A673 (cell line): ENCODE results near the gene VPS16. TPM values are rescaled to one million over a fixed set of nuclear protein-coding genes. Genes with fewer than 3 reads are reported as not detected.

ENCODE experiments used
- BruUV-seq: library from RNA; stranded (reverse); fragments of 400-500 nt; replicated peaks from 2 replicates; lab custom pipeline; 2021; lab: Mats Ljungman, UMichigan
- CTCF ChIA-PET: fragments of 300-600 bp; sonication (Branson Sonifier 250); formaldehyde crosslinking; loops from one replicate; lab custom pipeline; 2022; ENCODE audit warnings: antibody characterized with exemption; lab: Charles Lee
- POLR2A ChIA-PET: fragments of 300-600 bp; sonication (Branson Sonifier 250); formaldehyde crosslinking; loops from one replicate; lab custom pipeline; 2022; ENCODE audit warnings: antibody characterized with exemption; ENCODE audit not compliant: low non-redundant PET; lab: Charles Lee
- DNase-seq: peaks from one replicate; pipeline ENCODE4 v3.0.0-alpha.2; 2015; ENCODE audit warnings: low spot score
- H3K27ac ChIP-seq: fragments of 200-600 bp; sonication (generic); 2 replicates; pipeline ENCODE4 v1.5.1; 2016; ENCODE audit warnings: mixed run types, low read depth, mild to moderate bottlenecking, mixed read lengths, antibody characterized with exemption, low read length; ENCODE audit not compliant: poor library complexity, severe bottlenecking
- H3K27me3 ChIP-seq: fragments of 200-600 bp; sonication (generic); replicated peaks from 2 replicates; pipeline ENCODE4 v1.6.1; 2017; ENCODE audit warnings: mixed run types, low read depth, mild to moderate bottlenecking, mixed read lengths, antibody characterized with exemption, low read length; ENCODE audit not compliant: insufficient read depth, poor library complexity
- H3K36me3 ChIP-seq: fragments of 200-600 bp; sonication (generic); 2 replicates; pipeline ENCODE4 v1.6.1; 2016; ENCODE audit warnings: mixed run types, mild to moderate bottlenecking, mixed read lengths, antibody characterized with exemption, low read length; ENCODE audit not compliant: insufficient read depth, poor library complexity, severe bottlenecking
- H3K4me1 ChIP-seq: fragments of 200-600 bp; sonication (generic); 2 replicates; pipeline ENCODE4 v1.6.1; 2017; ENCODE audit warnings: mixed run types, mild to moderate bottlenecking, mixed read lengths, antibody characterized with exemption, low read length; ENCODE audit not compliant: insufficient read depth, poor library complexity, severe bottlenecking
- H3K4me3 ChIP-seq: fragments of 200-600 bp; sonication (generic); 2 replicates; pipeline ENCODE4 v1.5.1; 2016; ENCODE audit warnings: low read depth, mixed run types, mild to moderate bottlenecking, mixed read lengths, low read length; ENCODE audit not compliant: poor library complexity, severe bottlenecking
- H3K9me3 ChIP-seq: fragments of 200-600 bp; sonication (generic); 2 replicates; pipeline ENCODE4 v1.6.1; 2016; ENCODE audit warnings: mixed run types, low read depth, mild to moderate bottlenecking, mixed read lengths, antibody characterized with exemption, low read length; ENCODE audit not compliant: poor library complexity, severe bottlenecking
- CTCF ChIP-seq: fragments of 300-800, 200-600 bp; sonication (generic); conservative IDR thresholded peaks from 2 replicates; pipeline ENCODE4 v1.5.1; 2017; ENCODE audit warnings: low read depth, mild to moderate bottlenecking, antibody characterized with exemption, low read length, moderate library complexity, mixed read lengths
- EZH2 ChIP-seq: fragments of 200-600 bp; sonication (generic); IDR thresholded peaks from 2 replicates; pipeline ENCODE4 v1.6.1; 2017; ENCODE audit warnings: borderline replicate concordance, low read depth, mild to moderate bottlenecking, mixed read lengths, antibody characterized with exemption, low read length; ENCODE audit not compliant: poor library complexity, severe bottlenecking
- intact Hi-C: fragments of 100-400 bp; cut with micrococcal nuclease; formaldehyde crosslinking; loops from one replicate; pipeline ENCODE4 v1.10.0; 2022; ENCODE audit not compliant: unreplicated experiment
- total RNA-seq: library from RNA; stranded (reverse); gene quantifications from 2 replicates; pipeline ENCODE4 v1.2.3, GENCODE V29; 2021

VPS16 gene
- total RNA-seq, 1 experiment from 2014 or later = 37.8 TPM

DNA sequence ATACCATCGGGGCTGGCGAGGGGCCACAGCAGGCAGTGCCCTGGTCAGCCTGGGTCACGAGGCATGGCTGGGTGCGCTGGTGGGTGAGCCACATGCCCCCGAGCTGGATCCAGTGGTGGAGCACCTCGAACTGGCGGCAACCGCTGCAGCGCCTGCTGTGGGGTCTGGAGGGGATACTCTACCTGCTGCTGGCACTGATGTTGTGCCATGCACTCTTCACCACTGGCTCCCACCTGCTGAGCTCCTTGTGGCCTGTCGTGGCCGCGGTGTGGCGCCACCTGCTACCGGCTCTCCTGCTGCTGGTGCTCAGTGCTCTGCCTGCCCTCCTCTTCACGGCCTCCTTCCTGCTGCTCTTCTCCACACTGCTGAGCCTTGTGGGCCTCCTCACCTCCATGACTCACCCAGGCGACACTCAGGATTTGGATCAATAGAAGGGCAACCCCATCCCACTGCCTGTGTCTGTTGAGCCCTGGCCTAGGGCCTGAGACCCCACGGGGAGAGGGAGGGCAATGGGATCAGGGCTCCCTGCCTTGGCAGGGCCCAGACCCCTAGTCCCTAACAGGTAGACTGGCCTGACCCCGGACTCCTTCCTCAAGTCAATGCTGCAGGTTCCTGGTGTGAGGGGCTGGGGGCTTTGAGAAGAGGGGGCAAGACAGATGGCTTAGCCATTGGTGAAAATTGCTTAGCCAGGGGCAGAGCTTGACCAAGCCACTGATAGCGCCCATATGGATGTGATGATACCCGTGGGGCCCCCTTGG, 23.8 kb upstream of the VPS16 start:
- Histone ChIP-seq H3K4me3 (no peak overlapping the region), H3K36me3 (no peaks in the 10 kb centered on the region), H3K4me1 (peaks cover 21% of the 10 kb centered on the region), H3K27me3 (no peaks in the 10 kb centered on the region), H3K9me3 (peaks cover 9% of the 10 kb centered on the region), H3K27ac (no peak overlapping the region)
- TF ChIP-seq EZH2 = no peak
- no peak for TF ChIP-seq CTCF
- ChIA-PET CTCF (no interaction called here), POLR2A (no interaction called here)
- no TSS peak for BruUV-seq
- DNase-seq = no peak
- intact Hi-C loops = no loop called here

- no peak for DNase-seq
- no peak for TF ChIP-seq EZH2
- TF ChIP-seq CTCF = no peak
- H3K4me3 ChIP-seq = no peak overlapping the region
- POLR2A ChIA-PET = no interaction called here
- intact Hi-C loops = no loop called here
- no peaks in the 10 kb centered on the region for H3K27me3 ChIP-seq
- peaks cover 21% of the 10 kb centered on the region for H3K4me1 ChIP-seq
- H3K27ac ChIP-seq = no peak overlapping the region
- H3K9me3 ChIP-seq = peaks cover 3% of the 10 kb centered on the region
- no TSS peak for BruUV-seq
- no peaks in the 10 kb centered on the region for H3K36me3 ChIP-seq
- CTCF ChIA-PET = no interaction called here
Observed at GRCh38 chr20:2817341-2817726, 23.2 kb upstream of the VPS16 start.

GRCh38 chr20:2817891-2818595, 22.5 kb upstream of the VPS16 start:
- Histone ChIP-seq H3K27ac (no peak overlapping the region), H3K27me3 (no peaks in the 10 kb centered on the region), H3K9me3 (no peaks in the 10 kb centered on the region), H3K4me3 (no peak overlapping the region), H3K4me1 (peaks cover 21% of the 10 kb centered on the region), H3K36me3 (no peaks in the 10 kb centered on the region)
- ChIA-PET POLR2A (no interaction called here), CTCF (no interaction called here)
- no TSS peak for BruUV-seq
- intact Hi-C loops = no loop called here
- TF ChIP-seq CTCF (no peak), EZH2 (no peak)
- DNase-seq = no peak
